Activated T-cell treated with anti-CD3 and anti-CD28 coated beads for 4 hours (primary cell): ENCODE results near the gene ORMDL2.

Experiments used
- DNase-seq: peaks from one replicate; pipeline ENCODE4 v3.0.0-alpha.2; 2020

ORMDL2 gene

DNA sequence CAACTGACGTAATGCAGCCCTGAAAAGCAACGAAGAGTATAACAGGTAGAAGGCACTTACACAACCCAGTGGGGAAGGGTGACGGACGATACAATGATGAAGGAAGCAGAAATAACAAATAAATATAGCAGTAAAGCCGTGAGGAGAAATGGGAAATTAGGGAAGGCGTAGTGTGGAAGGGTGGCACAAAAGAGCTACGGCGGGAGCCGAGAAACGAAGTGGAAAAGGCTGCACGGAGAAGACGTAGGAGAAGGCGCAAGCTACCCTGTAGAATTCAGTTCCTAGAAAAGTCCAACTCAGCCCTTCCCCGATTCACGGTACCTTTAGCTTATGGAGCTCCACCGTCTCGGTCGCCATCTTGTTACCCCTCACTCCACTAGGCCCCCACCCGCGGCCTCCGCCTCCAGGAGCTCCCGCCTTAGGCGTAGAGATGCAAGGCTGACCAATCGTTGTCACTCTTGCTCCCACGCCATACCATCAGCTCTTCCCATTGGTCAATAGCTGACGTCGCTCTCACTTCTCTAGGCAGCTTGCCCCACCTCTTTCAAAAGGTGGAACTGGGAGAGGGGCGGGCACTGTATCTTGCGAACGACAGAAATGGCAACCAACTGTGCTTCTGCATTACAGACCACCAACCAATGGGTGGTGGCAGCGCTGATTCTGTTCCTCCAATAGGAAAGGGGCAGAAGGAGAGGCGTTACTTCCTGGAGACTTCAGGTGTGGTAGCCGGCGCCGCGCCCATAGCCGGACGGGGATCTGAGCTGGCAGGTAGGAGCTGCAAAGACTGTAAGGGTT is at the start of gene ORMDL2, which contains the start of gene SARNP:
ORMDL2 (plus strand) TSS at position 697 of the 795 bp plus-strand sequence. CDS start 959 bp downstream, outside the sequence.
SARNP (minus strand) TSS at position 380 of the 795 bp plus-strand sequence; CDS start at position 357, 23 bp downstream.
- DNase-seq, result peak; percentile 92

DNA sequence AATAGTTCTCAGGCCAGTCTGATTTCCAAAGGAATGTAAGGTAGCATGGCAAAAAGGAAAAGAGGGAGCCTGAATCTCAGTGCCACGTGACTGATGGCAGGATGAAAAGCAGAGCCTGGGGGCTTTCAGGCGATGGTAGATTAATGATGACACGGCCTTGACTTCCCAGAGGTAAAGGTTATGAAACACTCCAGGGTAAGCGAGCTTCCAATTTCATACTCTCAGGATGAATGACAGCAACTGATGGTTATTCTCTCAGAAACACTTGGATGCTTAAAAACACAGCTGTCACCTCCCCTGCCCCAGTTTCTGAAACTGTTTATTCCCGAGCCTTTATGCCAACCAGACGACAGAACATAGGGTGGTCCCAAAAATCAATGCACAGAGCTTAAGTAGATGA is 46.1 kb upstream of the ORMDL2 start:
- DNase-seq, result no peak

- no peak for DNase-seq
Measured at GRCh38 chr12:55777856-55778255, 40.0 kb upstream of the ORMDL2 start.

- no peak for DNase-seq
Measured at GRCh38 chr12:55780685-55781084, 37.2 kb upstream of the ORMDL2 start.

DNA sequence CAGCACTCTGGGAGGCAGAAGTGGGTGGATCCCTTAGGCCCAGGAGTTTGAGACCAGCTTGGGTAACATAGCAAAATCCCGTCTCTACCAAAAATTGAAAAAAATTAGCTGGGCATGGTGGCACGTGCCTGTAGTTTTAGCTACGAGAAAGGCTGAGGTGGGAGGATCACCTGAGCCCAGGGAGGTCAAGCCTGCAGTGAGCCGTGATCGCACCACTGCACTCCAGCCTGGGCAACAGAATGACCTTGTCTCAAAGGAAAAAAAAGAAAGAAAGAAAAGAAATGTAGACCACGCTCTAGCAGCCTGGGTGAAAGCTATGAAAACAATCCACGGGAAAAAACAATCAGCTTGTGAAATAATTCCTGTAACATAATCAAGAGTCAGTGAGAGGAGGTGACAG is 29.3 kb upstream of the ORMDL2 start:
- DNase-seq, result no peak

- no peak for DNase-seq
Measured at GRCh38 chr12:55789171-55789570, 28.7 kb upstream of the ORMDL2 start.

DNA sequence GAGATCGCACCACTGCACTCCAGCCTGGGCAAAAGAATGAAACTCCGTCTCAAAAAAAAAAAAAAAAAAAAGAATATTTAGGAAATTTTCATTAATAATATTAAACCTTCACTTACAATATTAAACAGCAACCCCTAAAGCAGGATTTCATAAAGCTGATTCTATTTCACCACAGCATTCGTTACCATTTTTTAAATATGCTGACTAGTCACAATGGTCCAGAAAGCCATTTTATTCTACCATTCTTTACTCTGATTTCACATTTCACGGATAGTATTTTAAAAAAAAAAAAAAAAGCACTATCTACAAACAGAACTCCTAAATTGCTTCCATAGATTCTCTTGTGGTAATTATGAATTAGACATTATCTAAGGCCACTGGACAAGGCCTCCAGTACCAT is 27.9 kb upstream of the ORMDL2 start:
- DNase-seq, result no peak

DNA sequence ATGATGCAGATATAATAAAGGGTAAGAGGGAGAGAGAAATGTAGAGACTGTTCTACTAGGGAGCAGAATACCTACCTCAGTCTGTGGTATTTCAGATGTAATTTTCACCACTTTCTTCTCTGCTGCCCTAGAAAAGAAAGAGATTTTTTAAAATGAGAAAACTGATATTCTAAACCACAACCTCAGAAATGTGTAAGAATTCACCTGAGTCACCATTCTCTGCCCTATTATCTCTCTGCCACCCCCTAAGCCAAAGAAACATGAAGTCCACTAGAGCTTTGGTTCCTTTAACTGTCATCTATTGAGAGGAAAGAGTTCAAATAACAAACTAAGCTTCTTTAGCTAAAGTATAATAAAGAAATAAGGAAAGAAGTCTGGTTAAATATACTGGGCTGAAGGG is 21.9 kb upstream of the ORMDL2 start:
- no peak for DNase-seq

DNA sequence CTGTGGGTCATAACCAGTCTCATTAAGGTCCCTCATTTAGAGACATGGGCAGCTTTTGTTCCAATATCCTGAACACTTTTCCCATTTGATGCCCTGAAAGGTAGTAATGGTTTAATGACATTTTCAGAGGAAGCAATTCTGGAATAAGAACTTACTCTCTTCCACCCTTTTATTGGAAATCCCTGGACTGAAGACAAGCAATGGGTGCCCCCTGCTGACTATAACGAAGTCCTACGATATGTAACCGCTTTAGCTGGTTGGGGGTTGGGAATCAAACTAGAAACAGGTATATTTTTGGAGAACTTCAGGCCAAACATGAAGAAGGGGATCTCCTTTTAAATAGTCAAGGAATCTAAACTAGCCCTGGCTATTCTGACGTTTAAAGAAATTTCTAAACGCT is 20.8 kb upstream of the ORMDL2 start:
- no peak for DNase-seq

- no peak for DNase-seq
Measured at GRCh38 chr12:55797550-55797949, 20.3 kb upstream of the ORMDL2 start.

GRCh38 chr12:55806982-55807381 is 10.9 kb upstream of the ORMDL2 start:
- DNase-seq, result no peak

DNA sequence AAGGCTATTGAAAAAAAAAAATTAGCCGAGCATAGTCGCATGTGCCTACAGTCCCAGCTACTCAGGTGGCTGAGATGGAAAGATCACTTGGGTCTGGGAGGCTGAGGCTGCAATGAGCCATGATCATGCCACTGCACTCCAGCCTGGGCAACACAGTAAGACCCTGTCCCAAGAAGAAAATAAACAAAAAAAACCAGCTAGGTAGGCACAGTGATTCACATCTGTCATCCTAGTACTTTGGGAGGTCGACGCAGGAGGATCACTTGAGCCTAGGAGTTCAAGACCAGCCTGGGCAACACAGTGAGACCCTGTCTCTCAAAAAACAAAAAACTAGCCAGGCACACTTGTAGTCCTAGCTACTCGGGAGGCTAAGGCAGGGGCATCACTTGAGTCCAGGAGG is 8.6 kb upstream of the ORMDL2 start:
- DNase-seq, result no peak

GRCh38 chr12:55812088-55812487 is 5.8 kb upstream of the ORMDL2 start:
- DNase-seq, result no peak

GRCh38 chr12:55814257-55814656 is 3.6 kb upstream of the ORMDL2 start:
- DNase-seq, result no peak

- no peak for DNase-seq
Measured at GRCh38 chr12:55815473-55815872, 2.4 kb upstream of the ORMDL2 start.

DNA sequence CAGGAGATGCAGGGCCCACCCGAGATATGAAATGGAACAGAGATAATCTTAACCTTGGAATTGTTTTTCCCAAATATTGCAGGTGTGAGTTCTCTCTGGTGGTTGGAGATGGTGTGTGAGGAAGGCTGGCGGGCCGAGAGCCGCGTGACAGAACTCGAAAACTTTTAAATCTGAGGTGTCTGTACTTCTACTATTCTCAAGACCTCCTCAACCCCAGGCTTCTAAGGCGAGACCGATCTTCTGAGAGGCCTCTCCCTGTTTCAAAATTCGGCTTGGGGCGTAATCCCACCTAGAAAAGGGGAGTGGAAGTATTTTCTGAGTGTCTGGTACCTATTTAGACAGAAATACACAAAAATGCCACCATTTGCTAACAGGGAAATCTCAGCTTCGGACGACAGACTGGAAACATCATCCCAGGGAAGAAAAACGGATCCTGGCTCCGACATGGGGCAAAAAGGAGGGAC is 928 bp upstream of the ORMDL2 start:
- no peak for DNase-seq

GRCh38 chr12:55818140-55818728 is 393 bp downstream of the ORMDL2 start:
- no peak for DNase-seq

DNA sequence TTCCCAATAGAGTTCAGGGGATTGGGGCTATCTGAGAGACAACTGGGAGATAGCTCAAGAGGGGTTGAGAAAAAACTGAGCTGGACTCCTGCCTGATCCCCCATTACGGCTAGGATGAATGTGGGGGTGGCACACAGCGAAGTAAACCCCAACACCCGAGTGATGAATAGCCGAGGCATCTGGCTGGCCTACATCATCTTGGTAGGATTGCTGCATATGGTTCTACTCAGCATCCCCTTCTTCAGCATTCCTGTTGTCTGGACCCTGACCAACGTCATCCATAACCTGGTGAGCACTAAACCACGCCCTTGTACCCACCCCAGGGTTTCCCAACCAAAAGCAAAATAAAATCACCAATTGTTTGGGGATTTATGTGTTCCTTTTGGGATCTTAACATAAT is 1.0 kb downstream of the ORMDL2 start:
- DNase-seq, result no peak

DNA sequence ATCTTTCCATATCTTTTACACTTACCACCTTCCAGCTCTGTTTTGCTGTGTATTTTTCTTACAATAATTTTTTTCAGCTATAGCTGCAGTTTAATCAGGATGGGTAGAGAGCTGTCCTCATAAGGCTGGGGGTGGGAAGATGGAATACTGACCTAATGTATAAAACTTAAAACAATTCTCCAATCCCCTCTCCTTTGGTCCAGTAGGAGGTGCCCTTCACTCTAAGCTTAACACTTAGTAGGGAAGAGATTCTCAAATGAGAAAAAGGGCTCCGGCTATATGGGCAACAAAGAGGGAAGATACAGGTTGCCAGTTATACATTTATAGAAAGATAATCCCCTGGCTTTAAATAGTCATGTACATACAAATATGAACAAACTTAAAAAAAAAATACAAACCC is 2.8 kb downstream of the ORMDL2 start:
- no peak for DNase-seq

GRCh38 chr12:55822228-55822627 is 4.4 kb downstream of the ORMDL2 start:
- DNase-seq, result no peak

GRCh38 chr12:55823419-55823818 is 5.6 kb downstream of the ORMDL2 start:
- DNase-seq, result no peak

GRCh38 chr12:55824726-55825125 is 6.9 kb downstream of the ORMDL2 start:
- DNase-seq, result no peak

- no peak for DNase-seq
Measured at GRCh38 chr12:55827806-55828205, 10.0 kb downstream of the ORMDL2 start.

- DNase-seq, result no peak
Measured at GRCh38 chr12:55828357-55828756, 10.5 kb downstream of the ORMDL2 start.
